Measurements from ENCODE around the gene ZNF664.

GRCh38 chr12:123935956-123936355 lies 37.1 kb upstream of the ZNF664 start:
- TF ChIP-seq CTCF (IDR thresholded peaks at IDR 0.05) (no peak), EZH2 (IDR thresholded peaks at IDR 0.05; ENCODE audit: borderline replicate concordance, insufficient read depth, low read depth, low read length, poor library complexity, severe bottlenecking) (no peak)
